B cell (primary cell): ENCODE data around the gene ROM1. TPM values are rescaled to one million over a fixed set of nuclear protein-coding genes. Genes with fewer than 3 reads are reported as not detected.

Experiments
- ATAC-seq: fragments of 200-7000 bp; cut with Tn5 transposase; one replicate; pipeline ENCODE4 v1.10.0; 2021; ENCODE audit warnings: low read depth, mild to moderate bottlenecking, moderate number of reproducible peaks, moderate library complexity
- CTCF ChIA-PET: fragments of 350-600 bp; sonication (Branson Sonifier 250); formaldehyde crosslinking; loops from one replicate; lab custom pipeline; 2021; ENCODE audit warnings: antibody characterized with exemption, inconsistent platforms; lab: Charles Lee
- POLR2A ChIA-PET: fragments of 350-600 bp; sonication (Branson Sonifier 250); formaldehyde crosslinking; loops from one replicate; lab custom pipeline; 2021; ENCODE audit warnings: antibody characterized with exemption; lab: Charles Lee
- DNase-seq: peaks from one replicate; pipeline ENCODE4 v3.0.0; 2013
- H2AFZ ChIP-seq: 2 replicates; pipeline ENCODE4 v1.6.1; 2012; ENCODE audit warnings: mild to moderate bottlenecking, low read depth, low read length; ENCODE audit not compliant: insufficient read depth, poor library complexity, severe bottlenecking
- H3K27ac ChIP-seq, 2 donors: 1 replicate in 1 of 2; 2 replicates in 1 of 2; pipeline ENCODE4 v1.5.1; 2012 to 2013; ENCODE audit warnings: low read length in 2 of 2, mild to moderate bottlenecking in 2 of 2, moderate library complexity in 1 of 2
- H3K27me3 ChIP-seq, 4 experiments: fragments of 200-600 bp in 1 of 4; sonication (generic) in 1 of 4; replicated peaks in 1 of 4; 1 replicate in 2 of 4; 2 replicates in 2 of 4; pipeline versions ENCODE4 v1.6.1 to v1.7.0; 2013 to 2016; ENCODE audit warnings: low read length in 3 of 4, mild to moderate bottlenecking in 2 of 4, mixed read lengths in 1 of 4, moderate library complexity in 1 of 4; ENCODE audit not compliant: insufficient read depth in 4 of 4, control insufficient read depth in 3 of 4; ENCODE audit errors: control extremely low read depth in 1 of 4
- H3K36me3 ChIP-seq, 2 experiments: replicated peaks in 1 of 2; 1 replicate in 1 of 2; 2 replicates in 1 of 2; pipeline versions ENCODE4 v1.6.1 to v1.7.1; 2013; ENCODE audit warnings: low read length in 1 of 2; ENCODE audit not compliant: insufficient read depth in 2 of 2, control insufficient read depth in 1 of 2; ENCODE audit errors: control extremely low read depth in 1 of 2, extremely low read depth in 1 of 2
- H3K4me1 ChIP-seq, 2 donors: fragments of 200-600 bp in 1 of 2; sonication (generic) in 1 of 2; 1 replicate in 1 of 2; 2 replicates in 1 of 2; pipeline versions ENCODE4 v1.5.1 to v1.6.1; 2013 to 2017; ENCODE audit warnings: low read length in 2 of 2; ENCODE audit not compliant: control insufficient read depth in 2 of 2, insufficient read depth in 2 of 2
- H3K4me2 ChIP-seq: replicated peaks from 2 replicates; pipeline ENCODE3; 2012; ENCODE audit warnings: mild to moderate bottlenecking, low read depth, low read length; ENCODE audit not compliant: poor library complexity, severe bottlenecking
- H3K4me3 ChIP-seq, 5 experiments: fragments of 200-600 bp in 1 of 5; sonication (generic) in 1 of 5; 1 replicate in 3 of 5; 2 replicates in 2 of 5; pipeline versions ENCODE4 v1.5.1 to v1.7.0; 2011 to 2016; ENCODE audit warnings: low read length in 4 of 5, mild to moderate bottlenecking in 4 of 5, low read depth in 2 of 5, control low read depth in 1 of 5, moderate library complexity in 1 of 5; ENCODE audit not compliant: insufficient read depth in 1 of 5; ENCODE audit errors: control extremely low read depth in 1 of 5, extremely low read depth in 1 of 5
- H3K79me2 ChIP-seq: fragments of 200-600 bp; sonication (generic); one replicate; pipeline ENCODE4 v1.6.0; 2016; ENCODE audit warnings: low read length; ENCODE audit not compliant: control insufficient read depth, insufficient read depth
- H3K9ac ChIP-seq: fragments of 200-600 bp; sonication (generic); 2 replicates; pipeline ENCODE4 v1.6.1; 2017; ENCODE audit warnings: mild to moderate bottlenecking, low read length, moderate library complexity
- H3K9me3 ChIP-seq, 3 donors: one replicate each; pipeline versions ENCODE4 v1.6.1 to v1.7.1; 2013; ENCODE audit warnings: low read length in 2 of 3; ENCODE audit not compliant: control insufficient read depth in 2 of 3, insufficient read depth in 1 of 3; ENCODE audit errors: control extremely low read depth in 1 of 3
- H4K20me1 ChIP-seq: 2 replicates; pipeline ENCODE4 v1.6.0; 2012; ENCODE audit warnings: mild to moderate bottlenecking, low read length; ENCODE audit not compliant: insufficient read depth, control insufficient read depth, poor library complexity, severe bottlenecking
- H3K27ac Mint-ChIP-seq: one replicate; pipeline ENCODE4 v1.8.0; 2021; ENCODE audit warnings: mixed read lengths
- H3K27me3 Mint-ChIP-seq: one replicate; pipeline ENCODE4 v1.8.0; 2021; ENCODE audit warnings: mixed read lengths
- H3K4me1 Mint-ChIP-seq: one replicate; pipeline ENCODE4 v1.8.0; 2021; ENCODE audit warnings: mixed read lengths
- H3K4me3 Mint-ChIP-seq: one replicate; pipeline ENCODE4 v1.8.0; 2021; ENCODE audit warnings: mixed read lengths
- H3K9me3 Mint-ChIP-seq: one replicate; pipeline ENCODE4 v1.8.0; 2022; ENCODE audit warnings: mixed read lengths; ENCODE audit not compliant: insufficient read depth
- EZH2 ChIP-seq: IDR thresholded peaks from 2 replicates; pipeline ENCODE4 v1.6.1; 2012; ENCODE audit warnings: borderline replicate concordance, low read depth, mild to moderate bottlenecking, moderate library complexity, low read length; ENCODE audit not compliant: insufficient read depth, poor library complexity, severe bottlenecking
- WGBS: methylation state at CpG from one replicate; pipeline ENCODE4 v1.1.5; 2013; ENCODE audit warnings: missing lambda C conversion rate; ENCODE audit not compliant: insufficient coverage; 5-methylcytosine and 5-hydroxymethylcytosine counted together
- intact Hi-C: fragments of 100-400 bp; cut with micrococcal nuclease; formaldehyde crosslinking; loops from one replicate; pipeline ENCODE4 v1.10.0; 2022
- polyA plus RNA-seq: library from polyadenylated mRNA; depleted of rRNA; stranded (reverse); fragments of >200 nt; gene quantifications from 2 replicates; pipeline ENCODE4 v1.2.3, GENCODE V29; 2012
- total RNA-seq, 2 donors: library from RNA; stranded (reverse); fragments of 120-200 nt in 1 of 2; gene quantifications; 1 replicate in 1 of 2; 2 replicates in 1 of 2; pipeline versions ENCODE4 v1.2.3 to v1.2.4, GENCODE V29; 2013 to 2022
- TF ChIP-seq, protein P1 (sequence below): fragments of 200-600 bp; IDR thresholded peaks from one replicate; pipeline ENCODE4 v1.8.0; 2022; ENCODE audit warnings: antibody characterized with exemption, mild to moderate bottlenecking

ROM1 gene
- total and polyA plus RNA-seq, 2 donors (not counting 1 experiment from before 2014, with no cell fraction given) = 1.3 to 2.0 TPM

DNA sequence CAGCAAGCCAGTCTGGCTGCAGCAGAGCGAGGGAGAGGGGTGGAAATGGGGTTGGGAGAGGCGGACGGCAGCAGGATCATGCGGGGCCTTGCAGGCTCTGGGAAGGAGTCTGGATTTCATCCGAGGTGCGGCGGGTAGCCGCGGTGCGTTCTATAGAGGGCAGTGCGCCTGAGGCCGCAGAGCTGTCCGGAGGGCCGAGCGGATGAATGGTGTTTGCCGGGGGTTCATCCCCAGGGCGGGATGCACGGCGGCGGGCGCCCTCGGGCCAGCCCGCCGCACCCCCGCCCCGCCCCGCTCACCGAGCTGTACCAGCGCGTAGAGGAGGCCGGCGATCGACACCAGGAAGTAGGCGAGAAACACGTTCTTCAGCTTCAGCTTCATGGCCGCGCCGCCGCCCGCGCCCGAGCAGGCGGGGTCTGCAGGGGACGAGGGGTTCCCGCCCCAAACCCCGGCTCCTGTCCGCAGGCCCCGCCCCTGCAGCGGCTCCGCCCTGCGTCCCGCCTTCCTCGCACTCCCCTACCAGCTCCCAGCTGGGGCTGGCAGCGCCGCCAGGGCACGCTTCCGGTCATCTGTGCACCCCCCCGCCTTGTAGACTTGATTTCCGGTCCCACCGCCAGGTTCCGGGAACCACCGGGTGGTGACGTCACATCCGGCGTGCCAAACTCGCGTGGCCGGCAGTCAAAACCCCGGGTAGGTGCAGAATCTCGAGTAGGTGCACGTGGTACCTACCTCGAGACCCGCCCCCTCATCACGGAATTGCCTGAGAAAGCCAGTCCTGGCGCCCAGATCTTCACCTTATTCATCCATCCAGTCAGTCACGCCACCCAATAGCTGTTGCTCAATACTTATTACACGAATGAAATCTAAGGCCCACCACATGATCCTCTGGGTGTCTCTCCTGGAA, 8.8 kb downstream of the ROM1 start, which contains the start of gene B3GAT3:
B3GAT3 (minus strand) TSS at position 420 of the 904 bp plus-strand sequence; CDS start at position 381, 39 bp downstream.
- TF ChIP-seq, protein P1, sequence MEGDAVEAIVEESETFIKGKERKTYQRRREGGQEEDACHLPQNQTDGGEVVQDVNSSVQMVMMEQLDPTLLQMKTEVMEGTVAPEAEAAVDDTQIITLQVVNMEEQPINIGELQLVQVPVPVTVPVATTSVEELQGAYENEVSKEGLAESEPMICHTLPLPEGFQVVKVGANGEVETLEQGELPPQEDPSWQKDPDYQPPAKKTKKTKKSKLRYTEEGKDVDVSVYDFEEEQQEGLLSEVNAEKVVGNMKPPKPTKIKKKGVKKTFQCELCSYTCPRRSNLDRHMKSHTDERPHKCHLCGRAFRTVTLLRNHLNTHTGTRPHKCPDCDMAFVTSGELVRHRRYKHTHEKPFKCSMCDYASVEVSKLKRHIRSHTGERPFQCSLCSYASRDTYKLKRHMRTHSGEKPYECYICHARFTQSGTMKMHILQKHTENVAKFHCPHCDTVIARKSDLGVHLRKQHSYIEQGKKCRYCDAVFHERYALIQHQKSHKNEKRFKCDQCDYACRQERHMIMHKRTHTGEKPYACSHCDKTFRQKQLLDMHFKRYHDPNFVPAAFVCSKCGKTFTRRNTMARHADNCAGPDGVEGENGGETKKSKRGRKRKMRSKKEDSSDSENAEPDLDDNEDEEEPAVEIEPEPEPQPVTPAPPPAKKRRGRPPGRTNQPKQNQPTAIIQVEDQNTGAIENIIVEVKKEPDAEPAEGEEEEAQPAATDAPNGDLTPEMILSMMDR = no peak
- no peak for TF ChIP-seq EZH2
- peaks cover 5 to 28% of the 10 kb centered on the region in 2 experiments for H3K36me3 ChIP-seq
- peaks cover 15% of the 10 kb centered on the region for H3K79me2 ChIP-seq
- CTCF ChIA-PET = interaction anchor here (1.1 to 4.4 kb wide), 11 partner anchors 9 to 259 kb away, joined by 3 to 35 read pairs (median 5); partner anchors contain the start of genes C11orf98, CSKMT, EML3 and LBHD1
- H3K9me3 ChIP-seq = no peaks in the 10 kb centered on the region
- H3K4me3 Mint-ChIP-seq = peak within 1 kb of the TSS; percentile 98
- H3K4me1 ChIP-seq = peaks cover 11 to 19% of the 10 kb centered on the region in 2 donors
- peak within 1 kb of the TSS; percentile 80 to 93 (median 88) for H3K4me3 ChIP-seq
- under 1% methylated on average over 75 of the region's 77 CpGs for WGBS
- H3K27ac Mint-ChIP-seq = peak within 1 kb of the TSS; percentile 95
- H3K27me3 Mint-ChIP-seq = no peaks in the 10 kb centered on the region
- H3K27me3 ChIP-seq = no peaks in the 10 kb centered on the region
- intact Hi-C loops = loop anchor here (1.0 to 2.0 kb wide), 8 partner anchors 10 to 139 kb away; partner anchors contain the start of genes C11orf98, CSKMT, EML3 and GANAB
- DNase-seq = peak; percentile 99
- H2AFZ ChIP-seq = peak within 1 kb of the TSS; percentile 85
- ATAC-seq = peak; percentile 92
- POLR2A ChIA-PET = interaction anchor here (0.6 to 3.6 kb wide), 18 partner anchors 19 to 1690 kb away, joined by 3 to 33 read pairs (median 6); partner anchors contain the start of genes BSCL2, C11orf98, CSKMT and EEF1G
- peak within 1 kb of the TSS; percentile 93 for H3K9ac ChIP-seq
- H3K27ac ChIP-seq = peak within 1 kb of the TSS; percentile 88 to 98
- H4K20me1 ChIP-seq = peaks cover 4% of the 10 kb centered on the region
- H3K4me2 ChIP-seq = peak within 1 kb of the TSS; percentile 92
- no peaks in the 10 kb centered on the region for H3K9me3 Mint-ChIP-seq
- peaks cover 23% of the 10 kb centered on the region for H3K4me1 Mint-ChIP-seq
